Measurements from ENCODE around the gene LIG1. TPM values are rescaled to one million over a fixed set of nuclear protein-coding genes. Genes with fewer than 3 reads are reported as not detected.

LIG1 gene
- total and polyA plus RNA-seq, 9 of the 15 experiments (the other 6 are each of a cell fraction or from before 2014, with no cell fraction given) = 9.6 to 114 (median 71.1) TPM

DNA sequence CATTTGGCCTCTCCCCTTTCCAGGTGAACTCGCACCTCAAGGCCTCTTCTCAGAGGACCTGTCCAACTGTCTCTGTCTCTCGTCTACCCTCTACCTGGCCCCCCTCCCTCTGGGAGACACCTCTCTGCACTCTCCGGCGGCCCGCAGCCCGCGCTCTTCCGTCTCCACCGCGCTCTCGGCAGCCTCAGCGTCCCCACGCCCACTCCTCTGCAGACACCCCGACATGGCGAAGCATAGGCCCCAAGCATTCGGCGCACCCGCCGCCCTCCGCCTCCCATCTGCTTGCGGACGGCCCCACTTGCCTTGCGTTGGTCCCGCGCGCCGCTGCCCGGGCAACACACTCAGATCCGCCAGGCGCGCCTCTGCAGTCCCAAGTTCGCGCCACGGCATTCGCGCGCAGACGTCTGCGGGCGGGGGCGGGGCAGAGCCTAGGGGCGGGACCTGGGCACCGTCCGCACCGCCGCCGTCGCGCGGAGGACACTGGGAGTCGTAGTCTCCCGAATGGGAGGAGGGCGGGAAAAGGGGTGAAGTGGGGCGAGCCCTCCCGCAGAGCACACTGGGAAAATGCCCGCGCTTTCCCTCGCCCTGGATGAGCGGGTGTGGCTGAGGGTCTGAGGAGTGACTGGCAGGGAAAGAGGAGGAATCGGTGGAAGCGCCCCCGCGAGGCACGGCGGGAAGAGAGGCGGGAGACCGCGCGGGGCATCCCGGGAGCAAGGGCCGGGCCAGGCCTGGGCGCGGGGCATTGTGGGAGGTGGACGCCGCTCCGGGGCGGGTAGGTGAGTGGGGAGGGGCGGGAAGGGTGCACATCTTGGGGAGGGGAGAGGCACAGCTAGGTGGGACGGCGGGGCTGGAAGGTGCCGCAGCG is at the start of gene LIG1, which contains the start of gene ZSWIM9 (continued):
- TF ChIP-seq, protein P1, sequence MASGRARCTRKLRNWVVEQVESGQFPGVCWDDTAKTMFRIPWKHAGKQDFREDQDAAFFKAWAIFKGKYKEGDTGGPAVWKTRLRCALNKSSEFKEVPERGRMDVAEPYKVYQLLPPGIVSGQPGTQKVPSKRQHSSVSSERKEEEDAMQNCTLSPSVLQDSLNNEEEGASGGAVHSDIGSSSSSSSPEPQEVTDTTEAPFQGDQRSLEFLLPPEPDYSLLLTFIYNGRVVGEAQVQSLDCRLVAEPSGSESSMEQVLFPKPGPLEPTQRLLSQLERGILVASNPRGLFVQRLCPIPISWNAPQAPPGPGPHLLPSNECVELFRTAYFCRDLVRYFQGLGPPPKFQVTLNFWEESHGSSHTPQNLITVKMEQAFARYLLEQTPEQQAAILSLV (tag; IDR thresholded peaks at IDR 0.05) = no peak
- TF ChIP-seq, protein P2, sequence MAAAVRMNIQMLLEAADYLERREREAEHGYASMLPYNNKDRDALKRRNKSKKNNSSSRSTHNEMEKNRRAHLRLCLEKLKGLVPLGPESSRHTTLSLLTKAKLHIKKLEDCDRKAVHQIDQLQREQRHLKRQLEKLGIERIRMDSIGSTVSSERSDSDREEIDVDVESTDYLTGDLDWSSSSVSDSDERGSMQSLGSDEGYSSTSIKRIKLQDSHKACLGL (CRISPR knock-in tag; IDR thresholded peaks at IDR 0.05; ENCODE audit: borderline replicate concordance, poor library complexity, severe bottlenecking) = no peak
- TF ChIP-seq, protein P3, sequence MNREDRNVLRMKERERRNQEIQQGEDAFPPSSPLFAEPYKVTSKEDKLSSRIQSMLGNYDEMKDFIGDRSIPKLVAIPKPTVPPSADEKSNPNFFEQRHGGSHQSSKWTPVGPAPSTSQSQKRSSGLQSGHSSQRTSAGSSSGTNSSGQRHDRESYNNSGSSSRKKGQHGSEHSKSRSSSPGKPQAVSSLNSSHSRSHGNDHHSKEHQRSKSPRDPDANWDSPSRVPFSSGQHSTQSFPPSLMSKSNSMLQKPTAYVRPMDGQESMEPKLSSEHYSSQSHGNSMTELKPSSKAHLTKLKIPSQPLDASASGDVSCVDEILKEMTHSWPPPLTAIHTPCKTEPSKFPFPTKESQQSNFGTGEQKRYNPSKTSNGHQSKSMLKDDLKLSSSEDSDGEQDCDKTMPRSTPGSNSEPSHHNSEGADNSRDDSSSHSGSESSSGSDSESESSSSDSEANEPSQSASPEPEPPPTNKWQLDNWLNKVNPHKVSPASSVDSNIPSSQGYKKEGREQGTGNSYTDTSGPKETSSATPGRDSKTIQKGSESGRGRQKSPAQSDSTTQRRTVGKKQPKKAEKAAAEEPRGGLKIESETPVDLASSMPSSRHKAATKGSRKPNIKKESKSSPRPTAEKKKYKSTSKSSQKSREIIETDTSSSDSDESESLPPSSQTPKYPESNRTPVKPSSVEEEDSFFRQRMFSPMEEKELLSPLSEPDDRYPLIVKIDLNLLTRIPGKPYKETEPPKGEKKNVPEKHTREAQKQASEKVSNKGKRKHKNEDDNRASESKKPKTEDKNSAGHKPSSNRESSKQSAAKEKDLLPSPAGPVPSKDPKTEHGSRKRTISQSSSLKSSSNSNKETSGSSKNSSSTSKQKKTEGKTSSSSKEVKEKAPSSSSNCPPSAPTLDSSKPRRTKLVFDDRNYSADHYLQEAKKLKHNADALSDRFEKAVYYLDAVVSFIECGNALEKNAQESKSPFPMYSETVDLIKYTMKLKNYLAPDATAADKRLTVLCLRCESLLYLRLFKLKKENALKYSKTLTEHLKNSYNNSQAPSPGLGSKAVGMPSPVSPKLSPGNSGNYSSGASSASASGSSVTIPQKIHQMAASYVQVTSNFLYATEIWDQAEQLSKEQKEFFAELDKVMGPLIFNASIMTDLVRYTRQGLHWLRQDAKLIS (CRISPR knock-in tag; IDR thresholded peaks at IDR 0.05) = no peak
- TF ChIP-seq, protein P4, sequence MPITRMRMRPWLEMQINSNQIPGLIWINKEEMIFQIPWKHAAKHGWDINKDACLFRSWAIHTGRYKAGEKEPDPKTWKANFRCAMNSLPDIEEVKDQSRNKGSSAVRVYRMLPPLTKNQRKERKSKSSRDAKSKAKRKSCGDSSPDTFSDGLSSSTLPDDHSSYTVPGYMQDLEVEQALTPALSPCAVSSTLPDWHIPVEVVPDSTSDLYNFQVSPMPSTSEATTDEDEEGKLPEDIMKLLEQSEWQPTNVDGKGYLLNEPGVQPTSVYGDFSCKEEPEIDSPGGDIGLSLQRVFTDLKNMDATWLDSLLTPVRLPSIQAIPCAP (CRISPR knock-in tag; IDR thresholded peaks at IDR 0.05; ENCODE audit: borderline replicate concordance) = no peak
- TF ChIP-seq ZNF41 (CRISPR knock-in tag; conservative IDR thresholded peaks at IDR 0.05) = no peak
- TF ChIP-seq CC2D1A (IDR thresholded peaks at IDR 0.05) = no peak
- TF ChIP-seq NCOA2 (IDR thresholded peaks at IDR 0.05; ENCODE audit: partially characterized antibody in 2 of 2) = no peak
- TF ChIP-seq, protein P5, sequence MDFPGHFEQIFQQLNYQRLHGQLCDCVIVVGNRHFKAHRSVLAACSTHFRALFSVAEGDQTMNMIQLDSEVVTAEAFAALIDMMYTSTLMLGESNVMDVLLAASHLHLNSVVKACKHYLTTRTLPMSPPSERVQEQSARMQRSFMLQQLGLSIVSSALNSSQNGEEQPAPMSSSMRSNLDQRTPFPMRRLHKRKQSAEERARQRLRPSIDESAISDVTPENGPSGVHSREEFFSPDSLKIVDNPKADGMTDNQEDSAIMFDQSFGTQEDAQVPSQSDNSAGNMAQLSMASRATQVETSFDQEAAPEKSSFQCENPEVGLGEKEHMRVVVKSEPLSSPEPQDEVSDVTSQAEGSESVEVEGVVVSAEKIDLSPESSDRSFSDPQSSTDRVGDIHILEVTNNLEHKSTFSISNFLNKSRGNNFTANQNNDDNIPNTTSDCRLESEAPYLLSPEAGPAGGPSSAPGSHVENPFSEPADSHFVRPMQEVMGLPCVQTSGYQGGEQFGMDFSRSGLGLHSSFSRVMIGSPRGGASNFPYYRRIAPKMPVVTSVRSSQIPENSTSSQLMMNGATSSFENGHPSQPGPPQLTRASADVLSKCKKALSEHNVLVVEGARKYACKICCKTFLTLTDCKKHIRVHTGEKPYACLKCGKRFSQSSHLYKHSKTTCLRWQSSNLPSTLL (IDR thresholded peaks at IDR 0.05) = no peak
- TF ChIP-seq WHSC1 (IDR thresholded peaks at IDR 0.05; ENCODE audit: low read length) = no peak
- TF ChIP-seq KAT2B (IDR thresholded peaks at IDR 0.05; ENCODE audit: low read depth, low read length) = no peak
- no peak for TF ChIP-seq BACH1 (tag; IDR thresholded peaks at IDR 0.05)
- TF ChIP-seq BRD4 (IDR thresholded peaks at IDR 0.05) = no peak
- no peak; the same call in 1 of the 2 replicates for TF ChIP-seq LCOR (CRISPR knock-in tag; IDR thresholded peaks at IDR 0.05)

All from K562 (cell line).